Measurements from ENCODE around the gene CACNG3. TPM values are rescaled to one million over a fixed set of nuclear protein-coding genes. Genes with fewer than 3 reads are reported as not detected.

The CACNG3 gene
- total RNA-seq, 6 donors from 2014 or later, result not detected

GRCh38 chr16:24216961-24217360 is 39.2 kb upstream of the CACNG3 start:
- Histone ChIP-seq H3K9me3 (no peaks in the 10 kb centered on the region), H3K4me1 (no peaks in the 10 kb centered on the region), H3K27ac (no peak overlapping the region), H3K27me3 (no peaks in the 10 kb centered on the region), H3K4me3 (no peak overlapping the region), H3K36me3 (no peaks in the 10 kb centered on the region)
- TF ChIP-seq EP300 (IDR thresholded peaks at IDR 0.05), result no peak
- no peak for TF ChIP-seq POLR2A (IDR thresholded peaks at IDR 0.05)
- no peak for TF ChIP-seq POLR2AphosphoS5 (IDR thresholded peaks at IDR 0.05)
- TF ChIP-seq CTCF (IDR thresholded peaks at IDR 0.05), result no peak
- DNase-seq, result no peak
- no peak for ATAC-seq (ENCODE audit: low FRiP score in 2 of 2)

DNA sequence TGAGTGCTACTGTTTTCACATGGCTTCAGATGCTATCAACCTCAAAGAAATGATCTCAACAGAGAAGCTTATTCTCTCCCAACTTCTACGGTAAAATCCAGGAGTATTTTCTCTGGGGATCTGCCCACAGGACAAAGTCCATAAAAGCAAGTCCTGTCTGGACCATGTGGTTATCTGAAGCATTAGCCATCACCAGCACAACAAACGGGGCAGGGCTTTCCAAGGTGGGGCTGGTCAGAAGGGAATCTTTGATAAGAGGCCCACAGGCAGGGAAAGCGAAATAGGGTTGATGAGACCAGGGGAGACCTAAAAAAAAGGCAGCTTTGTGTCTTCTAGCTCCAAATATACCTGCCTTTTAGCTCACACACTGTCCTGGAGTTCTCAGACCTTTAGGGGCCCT is 38.7 kb upstream of the CACNG3 start:
- Histone ChIP-seq H3K27me3 (no peaks in the 10 kb centered on the region), H3K9me3 (no peaks in the 10 kb centered on the region), H3K4me3 (no peak overlapping the region), H3K27ac (no peak overlapping the region), H3K4me1 (no peaks in the 10 kb centered on the region), H3K36me3 (no peaks in the 10 kb centered on the region)
- DNase-seq (no peak), ATAC-seq (ENCODE audit: low FRiP score in 2 of 2) (no peak)
- 85 to 88% methylated on average over 3 of the region's 3 CpGs for WGBS, 2 donors
- TF ChIP-seq CTCF (IDR thresholded peaks at IDR 0.05) (no peak), POLR2AphosphoS5 (IDR thresholded peaks at IDR 0.05) (no peak), POLR2A (IDR thresholded peaks at IDR 0.05) (no peak), EP300 (IDR thresholded peaks at IDR 0.05) (no peak)

- Histone ChIP-seq H3K27me3 (no peaks in the 10 kb centered on the region), H3K27ac (no peak overlapping the region), H3K9me3 (no peaks in the 10 kb centered on the region), H3K4me3 (no peak overlapping the region), H3K4me1 (no peaks in the 10 kb centered on the region), H3K36me3 (no peaks in the 10 kb centered on the region)
- WGBS, 2 donors, result 89 to 93% methylated on average over 4 of the region's 4 CpGs
- ATAC-seq (ENCODE audit: low FRiP score in 2 of 2), result no peak
- DNase-seq, result no peak
- TF ChIP-seq CTCF (IDR thresholded peaks at IDR 0.05) (no peak), POLR2A (IDR thresholded peaks at IDR 0.05) (no peak), POLR2AphosphoS5 (IDR thresholded peaks at IDR 0.05) (no peak), EP300 (IDR thresholded peaks at IDR 0.05) (no peak)
Measured at GRCh38 chr16:24218299-24218698, 37.8 kb upstream of the CACNG3 start.

DNA sequence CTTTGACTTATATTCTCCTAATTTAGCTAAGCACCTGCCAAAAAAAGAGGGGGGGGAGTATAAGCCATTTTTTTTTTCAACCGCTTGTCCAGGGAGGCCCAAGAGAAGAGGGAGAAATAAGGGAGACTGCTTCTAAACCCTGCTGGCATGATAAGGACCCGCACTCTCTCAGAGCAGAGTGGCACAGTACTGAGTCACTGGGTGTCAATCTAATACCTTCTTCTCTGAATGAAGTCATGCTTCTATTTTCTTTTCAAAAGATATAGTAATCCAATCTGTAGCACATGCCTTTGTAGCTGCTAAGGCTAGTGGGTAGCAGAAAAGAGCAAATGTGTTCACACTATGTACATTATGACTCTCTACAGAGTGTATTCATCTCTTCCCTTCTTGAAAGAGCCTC is 34.9 kb upstream of the CACNG3 start:
- DNase-seq (no peak), ATAC-seq (ENCODE audit: low FRiP score in 2 of 2) (no peak)
- no peak overlapping the region for H3K4me3 ChIP-seq
- TF ChIP-seq CTCF (IDR thresholded peaks at IDR 0.05), result no peak
- no peak for TF ChIP-seq POLR2A (IDR thresholded peaks at IDR 0.05)
- TF ChIP-seq POLR2AphosphoS5 (IDR thresholded peaks at IDR 0.05), result no peak
- TF ChIP-seq EP300 (IDR thresholded peaks at IDR 0.05), result no peak
- no peaks in the 10 kb centered on the region for H3K4me1 ChIP-seq
- H3K27me3 ChIP-seq, result no peaks in the 10 kb centered on the region
- no peaks in the 10 kb centered on the region for H3K36me3 ChIP-seq
- 91 to 96% methylated on average over 2 of the region's 2 CpGs for WGBS, 2 donors
- H3K27ac ChIP-seq, result no peak overlapping the region
- no peaks in the 10 kb centered on the region for H3K9me3 ChIP-seq

DNA sequence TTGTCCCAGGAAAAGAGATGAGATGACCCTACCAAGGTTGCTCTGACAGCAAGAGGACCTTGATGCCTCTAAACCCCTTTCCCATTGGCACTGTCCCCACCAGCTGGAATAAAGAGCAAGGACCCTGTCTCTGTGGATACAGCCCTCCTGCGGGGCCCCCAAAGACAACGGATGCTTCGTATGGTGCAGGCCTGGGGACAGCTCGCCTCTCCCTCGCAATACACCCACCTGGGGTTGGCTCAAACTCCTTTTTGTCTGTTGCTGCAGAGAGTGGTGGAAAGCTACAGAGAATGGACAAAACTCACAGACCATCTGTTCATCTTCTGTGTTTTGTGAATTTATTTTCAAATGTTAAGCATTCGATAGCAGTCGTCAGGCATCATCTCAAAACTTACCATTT is 27.6 kb upstream of the CACNG3 start:
- WGBS, 2 donors, result 91 to 93% methylated on average over 7 of the region's 7 CpGs
- H3K27ac ChIP-seq, result no peak overlapping the region
- no peak for TF ChIP-seq CTCF (IDR thresholded peaks at IDR 0.05)
- no peak for TF ChIP-seq POLR2A (IDR thresholded peaks at IDR 0.05)
- no peak for TF ChIP-seq POLR2AphosphoS5 (IDR thresholded peaks at IDR 0.05)
- no peak for TF ChIP-seq EP300 (IDR thresholded peaks at IDR 0.05)
- H3K27me3 ChIP-seq, result no peaks in the 10 kb centered on the region
- DNase-seq (no peak), ATAC-seq (ENCODE audit: low FRiP score in 2 of 2) (no peak)
- no peak overlapping the region for H3K4me3 ChIP-seq
- no peaks in the 10 kb centered on the region for H3K9me3 ChIP-seq
- H3K36me3 ChIP-seq, result no peaks in the 10 kb centered on the region
- no peaks in the 10 kb centered on the region for H3K4me1 ChIP-seq
